ENCODE measurements around the gene TDRD9.

DNA sequence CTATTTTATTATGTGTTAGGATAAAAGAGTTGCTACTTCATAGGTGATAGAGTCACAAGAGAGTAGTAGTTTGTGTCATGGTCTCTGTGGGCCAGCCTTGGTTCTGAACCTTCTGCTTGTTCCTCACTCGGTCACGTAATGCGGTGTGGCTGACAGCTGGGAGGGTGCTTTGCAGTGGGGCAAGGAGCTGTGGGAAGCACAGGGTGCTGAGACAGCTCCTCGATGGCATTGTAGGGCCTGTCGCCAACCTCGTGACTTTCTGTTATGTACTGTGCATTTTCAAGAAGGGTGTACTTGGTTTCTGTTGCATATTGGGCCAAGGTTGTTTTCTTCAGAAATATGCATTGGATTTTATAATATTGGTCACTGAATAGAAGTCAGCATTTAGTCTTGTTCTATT lies 75.4 kb downstream of the TDRD9 start:
- TF ChIP-seq TAF1 (IDR thresholded peaks at IDR 0.05; ENCODE audit: borderline replicate concordance, insufficient read depth, low read length): no peak
- no peak for TF ChIP-seq REST (IDR thresholded peaks at IDR 0.05; ENCODE audit: insufficient read depth in 1 of 2, low read depth in 2 of 2, low read length in 2 of 2)
